H9 (cell line): ENCODE data around the gene POU2F2. TPM values are rescaled to one million over a fixed set of nuclear protein-coding genes. Genes with fewer than 3 reads are reported as not detected.
A peak's percentile ranks its signal among the peaks of the same experiment; 100 is the strongest.

Source experiments
- DNase-seq: peaks from one replicate; pipeline ENCODE4 v3.0.0-alpha.2; 2017
- H2AFZ ChIP-seq: one replicate; pipeline ENCODE4 v1.6.1; 2013; ENCODE audit warnings: mild to moderate bottlenecking, low read length, control low read depth, moderate library complexity
- H2AK5ac ChIP-seq: 2 replicates; pipeline ENCODE4 v1.6.1; 2013; ENCODE audit warnings: low read length, control low read depth, mixed read lengths; ENCODE audit not compliant: insufficient read length
- H2BK120ac ChIP-seq: one replicate; pipeline ENCODE4 v1.6.1; 2013; ENCODE audit warnings: low read depth, mild to moderate bottlenecking, low read length, control low read depth, inconsistent platforms; ENCODE audit not compliant: poor library complexity, severe bottlenecking
- H2BK12ac ChIP-seq: 2 replicates; pipeline ENCODE4 v1.6.1; 2013; ENCODE audit warnings: low read length, control low read depth, mixed read lengths, low read depth; ENCODE audit not compliant: insufficient read length
- H2BK15ac ChIP-seq: 2 replicates; pipeline ENCODE4 v1.6.1; 2013; ENCODE audit warnings: low read depth, low read length, control low read depth
- H2BK20ac ChIP-seq: one replicate; pipeline ENCODE4 v1.6.1; 2013; ENCODE audit warnings: low read depth, mild to moderate bottlenecking, low read length, control low read depth, inconsistent platforms; ENCODE audit not compliant: poor library complexity, severe bottlenecking
- H2BK5ac ChIP-seq: 2 replicates; pipeline ENCODE4 v1.6.1; 2013; ENCODE audit warnings: low read length, control low read depth, mixed read lengths; ENCODE audit not compliant: insufficient read length
- H3K14ac ChIP-seq: 2 replicates; pipeline ENCODE4 v1.6.1; 2013; ENCODE audit warnings: low read length, control low read depth; ENCODE audit not compliant: insufficient read depth
- H3K18ac ChIP-seq: 2 replicates; pipeline ENCODE4 v1.6.1; 2013; ENCODE audit warnings: low read depth, mild to moderate bottlenecking, mixed read lengths, low read length, control low read depth; ENCODE audit not compliant: insufficient read length
- H3K23ac ChIP-seq: 2 replicates; pipeline ENCODE4 v1.6.1; 2013; ENCODE audit warnings: low read length, control low read depth, mixed read lengths, low read depth; ENCODE audit not compliant: insufficient read length
- H3K23me2 ChIP-seq: 2 replicates; pipeline ENCODE4 v1.6.1; 2013; ENCODE audit warnings: low read depth, mild to moderate bottlenecking, mixed read lengths, low read length, control low read depth; ENCODE audit not compliant: insufficient read length, poor library complexity, severe bottlenecking
- H3K27ac ChIP-seq: 2 replicates; pipeline ENCODE4 v1.5.1; 2013; ENCODE audit warnings: low read length, control low read depth, mixed read lengths, low read depth; ENCODE audit not compliant: insufficient read length
- H3K27me3 ChIP-seq: 2 replicates; pipeline ENCODE4 v1.6.1; 2013; ENCODE audit warnings: low read length, control low read depth, inconsistent platforms; ENCODE audit not compliant: insufficient read depth
- H3K4ac ChIP-seq: 2 replicates; pipeline ENCODE4 v1.6.1; 2013; ENCODE audit warnings: low read depth, mild to moderate bottlenecking, control low read depth, inconsistent platforms, low read length, moderate library complexity
- H3K4me1 ChIP-seq: 2 replicates; pipeline ENCODE4 v1.6.1; 2013; ENCODE audit warnings: low read length, control low read depth, inconsistent platforms; ENCODE audit not compliant: insufficient read depth
- H3K4me2 ChIP-seq: 2 replicates; pipeline ENCODE4 v1.6.1; 2013; ENCODE audit warnings: low read length, control low read depth, mixed read lengths; ENCODE audit not compliant: insufficient read length, insufficient read depth
- H3K56ac ChIP-seq: 2 replicates; pipeline ENCODE4 v1.6.1; 2013; ENCODE audit warnings: low read depth, mild to moderate bottlenecking, mixed read lengths, low read length, control low read depth; ENCODE audit not compliant: insufficient read length
- H3K79me1 ChIP-seq: 2 replicates; pipeline ENCODE4 v1.6.1; 2013; ENCODE audit warnings: low read depth, mild to moderate bottlenecking, moderate library complexity, low read length, control low read depth, inconsistent platforms; ENCODE audit not compliant: insufficient read depth, poor library complexity, severe bottlenecking
- H3K79me2 ChIP-seq: 2 replicates; pipeline ENCODE4 v1.6.1; 2013; ENCODE audit warnings: low read length, control low read depth, inconsistent platforms; ENCODE audit not compliant: insufficient read depth
- H3K9ac ChIP-seq: 2 replicates; pipeline ENCODE4 v1.6.1; 2013; ENCODE audit warnings: low read length, control low read depth, mixed read lengths; ENCODE audit not compliant: insufficient read length; ENCODE audit errors: extremely low read depth
- H3K9me3 ChIP-seq: one replicate; pipeline ENCODE4 v1.6.1; 2013; ENCODE audit warnings: low read depth, low read length, inconsistent platforms; ENCODE audit not compliant: control insufficient read depth
- H3T11ph ChIP-seq: one replicate; pipeline ENCODE4 v1.6.1; 2013; ENCODE audit warnings: mild to moderate bottlenecking, low read length, control low read depth, inconsistent platforms
- H4K20me1 ChIP-seq: one replicate; pipeline ENCODE4 v1.6.1; 2013; ENCODE audit not compliant: control insufficient read depth, insufficient read length, insufficient read depth
- H4K5ac ChIP-seq: 2 replicates; pipeline ENCODE4 v1.6.1; 2013; ENCODE audit warnings: low read depth, mild to moderate bottlenecking, mixed read lengths, low read length, control low read depth; ENCODE audit not compliant: insufficient read length
- H4K8ac ChIP-seq: replicated peaks from 2 replicates; pipeline ENCODE4 v1.6.1; 2013; ENCODE audit warnings: low read length, control low read depth, mixed read lengths, low read depth; ENCODE audit not compliant: insufficient read length
- H4K91ac ChIP-seq: 2 replicates; pipeline ENCODE4 v1.6.1; 2013; ENCODE audit warnings: low read depth, mild to moderate bottlenecking, moderate library complexity, mixed read lengths, low read length, control low read depth; ENCODE audit not compliant: insufficient read length
- H3K27ac Mint-ChIP-seq, 3 experiments: 2 replicates in 2 of 3; 3 replicates in 1 of 3; pipeline ENCODE4 v1.8.0; 2020 to 2021; ENCODE audit warnings: mixed read lengths in 3 of 3, mild to moderate bottlenecking in 1 of 3, moderate library complexity in 1 of 3
- H3K27me3 Mint-ChIP-seq: 2 replicates; pipeline ENCODE4 v1.8.0; 2021; ENCODE audit warnings: low read depth, mild to moderate bottlenecking, moderate library complexity, mixed read lengths
- H3K36me3 Mint-ChIP-seq, 3 experiments: 2 replicates in 2 of 3; 3 replicates in 1 of 3; pipeline ENCODE4 v1.8.0; 2020 to 2021; ENCODE audit warnings: low read depth in 3 of 3, mixed read lengths in 3 of 3; ENCODE audit not compliant: insufficient read depth in 1 of 3
- H3K4me1 Mint-ChIP-seq, 2 experiments: 2 replicates each; pipeline ENCODE4 v1.8.0; 2020; ENCODE audit warnings: mixed read lengths in 2 of 2
- H3K4me3 Mint-ChIP-seq, 2 experiments: 2 replicates in 1 of 2; 3 replicates in 1 of 2; pipeline ENCODE4 v1.8.0; 2020 to 2021; ENCODE audit warnings: mild to moderate bottlenecking in 2 of 2, mixed read lengths in 2 of 2, moderate library complexity in 1 of 2
- H3K9me3 Mint-ChIP-seq, 2 experiments: 2 replicates in 1 of 2; 3 replicates in 1 of 2; pipeline ENCODE4 v1.8.0; 2020; ENCODE audit warnings: mild to moderate bottlenecking in 2 of 2, mixed read lengths in 2 of 2, moderate library complexity in 1 of 2
- CTCF ChIP-seq: fragments of 200-600 bp; sonication (generic); conservative IDR thresholded peaks from 3 replicates; pipeline ENCODE4 v1.8.0; 2021; ENCODE audit warnings: antibody characterized with exemption, mild to moderate bottlenecking
- WGBS: extraction: QIAGEN DNeasy Blood & Tissue Kit; methylation state at CpG from one replicate; pipeline ENCODE4 v1.1.7; 2013; ENCODE audit warnings: missing lambda C conversion rate, low lambda C conversion rate, mixed read lengths; ENCODE audit not compliant: insufficient read length; ENCODE audit errors: extremely low coverage; 5-methylcytosine and 5-hydroxymethylcytosine counted together
- total RNA-seq: library from RNA; stranded (reverse); gene quantifications from 2 replicates; pipeline ENCODE4 v1.2.1, GENCODE V29; 2021

The POU2F2 gene
- total RNA-seq, 1 experiment from 2014 or later: 2.9 TPM

- no peak for DNase-seq
- H3K9me3 ChIP-seq: no peaks in the 10 kb centered on the region
- H3K18ac ChIP-seq: no peak overlapping the region
- Mint-ChIP-seq H3K4me3 (peak overlapping the region; percentile 52 to 77; a peak in 3 of 5 replicates), H3K9me3 (no peaks in the 10 kb centered on the region), H3K27ac (no peak overlapping the region), H3K4me1 (peaks cover 9 to 35% of the 10 kb centered on the region in 2 experiments), H3K36me3 (no peaks in the 10 kb centered on the region; a peak in 1 of 7 replicates), H3K27me3 (peaks cover 19% of the 10 kb centered on the region)
- TF ChIP-seq CTCF: no peak
- H3K56ac ChIP-seq: no peak overlapping the region
- no peaks in the 10 kb centered on the region for H3K23me2 ChIP-seq
- H3K23ac ChIP-seq: no peak overlapping the region
- H3K4ac ChIP-seq: no peak overlapping the region
- no peak overlapping the region for H2BK15ac ChIP-seq
- no peak overlapping the region for H4K91ac ChIP-seq
- H4K5ac ChIP-seq: no peak overlapping the region
- no peaks in the 10 kb centered on the region for H3K79me2 ChIP-seq
- whole genome bisulfite sequencing: no CpG with 5 or more reads among the region's 36 CpGs
- H2AFZ ChIP-seq: no peak overlapping the region
- H2BK20ac ChIP-seq: no peak overlapping the region
- H4K8ac ChIP-seq: no peak overlapping the region
- H3K79me1 ChIP-seq: no peaks in the 10 kb centered on the region
- H3K4me2 ChIP-seq: no peak overlapping the region
- no peak overlapping the region for H3K14ac ChIP-seq
- H4K20me1 ChIP-seq: no peaks in the 10 kb centered on the region
- H2BK5ac ChIP-seq: no peak overlapping the region
- H3K4me1 ChIP-seq: no peaks in the 10 kb centered on the region; the same call in 1 of the 2 replicates
- no peak overlapping the region for H2BK12ac ChIP-seq
- H2AK5ac ChIP-seq: no peak overlapping the region
- H3K9ac ChIP-seq: no peak overlapping the region
- no peak overlapping the region for H2BK120ac ChIP-seq
- no peak overlapping the region for H3K27ac ChIP-seq
- no peak overlapping the region for H3T11ph ChIP-seq
- H3K27me3 ChIP-seq: no peaks in the 10 kb centered on the region
These were observed 37.0 kb downstream of the POU2F2 start for GRCh38 chr19:42095142-42095813.
